Activated B cell treated with CpG ODN at 0.5 μM for 24 hours (primary cell): ENCODE measurements around the gene CTNNA2. TPM values are rescaled to one million over a fixed set of nuclear protein-coding genes. Genes with fewer than 3 reads are reported as not detected.

Experiments used
- ATAC-seq: fragments of 200-7000 bp; cut with Tn5 transposase; one replicate; pipeline ENCODE4 v1.10.0; 2021; ENCODE audit warnings: low read depth, mild to moderate bottlenecking, moderate library complexity
- CTCF ChIA-PET: fragments of 350-600 bp; sonication (Branson Sonifier 250); formaldehyde crosslinking; loops from one replicate; lab custom pipeline; 2021; ENCODE audit warnings: antibody characterized with exemption; lab: Charles Lee
- POLR2A ChIA-PET: fragments of 350-600 bp; sonication (Branson Sonifier 250); formaldehyde crosslinking; loops from one replicate; lab custom pipeline; 2021; ENCODE audit warnings: antibody characterized with exemption; lab: Charles Lee
- DNase-seq: peaks from one replicate; pipeline ENCODE4 v3.0.0; 2022
- H3K27ac Mint-ChIP-seq: one replicate; pipeline ENCODE4 v1.8.0; 2020; ENCODE audit warnings: mixed read lengths
- H3K27me3 Mint-ChIP-seq: one replicate; pipeline ENCODE4 v1.8.0; 2021; ENCODE audit warnings: mixed read lengths
- H3K36me3 Mint-ChIP-seq: one replicate; pipeline ENCODE4 v1.8.0; 2021; ENCODE audit warnings: low read depth, mixed read lengths
- H3K4me1 Mint-ChIP-seq: one replicate; pipeline ENCODE4 v1.8.0; 2021; ENCODE audit warnings: mixed read lengths
- H3K4me3 Mint-ChIP-seq: one replicate; pipeline ENCODE4 v1.8.0; 2020; ENCODE audit warnings: mild to moderate bottlenecking, mixed read lengths
- H3K9me3 Mint-ChIP-seq: one replicate; pipeline ENCODE4 v1.8.0; 2020; ENCODE audit warnings: mixed read lengths
- intact Hi-C: fragments of 100-400 bp; cut with micrococcal nuclease; formaldehyde crosslinking; loops from one replicate; pipeline ENCODE4 v1.15.1; 2024
- total RNA-seq: library from RNA; stranded (reverse); gene quantifications from 2 replicates; pipeline ENCODE4 v1.2.3, GENCODE V29; 2022
- TF ChIP-seq, protein P1 (sequence below): fragments of 200-600 bp; IDR thresholded peaks from one replicate; pipeline ENCODE4 v1.8.0; 2022; ENCODE audit warnings: antibody characterized with exemption, mild to moderate bottlenecking

Gene CTNNA2
- total RNA-seq, 1 donor from 2014 or later, result not detected

DNA sequence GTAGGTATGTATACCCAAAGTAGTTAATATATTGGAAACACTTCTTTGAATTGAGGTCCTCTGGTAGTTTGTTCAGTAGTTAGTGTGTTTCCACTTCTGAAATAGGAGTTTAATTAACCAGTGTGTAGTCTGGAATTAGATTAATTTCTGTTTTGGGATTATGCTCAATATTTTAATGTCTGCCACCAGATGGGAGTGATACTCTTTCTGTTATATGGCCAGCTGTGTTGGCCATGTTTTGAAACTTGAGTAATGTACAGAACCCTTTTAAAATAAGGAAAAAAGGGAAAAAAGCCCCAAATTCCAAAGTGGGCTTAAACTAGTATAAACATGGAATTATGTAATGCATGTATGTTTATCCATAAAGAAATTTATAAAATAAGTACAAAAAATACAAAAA lies 147.7 kb downstream of the CTNNA2 start:
- Mint-ChIP-seq H3K4me1 (no peaks in the 10 kb centered on the region), H3K4me3 (no peak overlapping the region), H3K36me3 (no peaks in the 10 kb centered on the region), H3K27ac (no peak overlapping the region), H3K9me3 (peaks cover 9% of the 10 kb centered on the region), H3K27me3 (no peaks in the 10 kb centered on the region)
- POLR2A ChIA-PET, result no interaction called here
- ATAC-seq (no peak), DNase-seq (no peak)
- TF ChIP-seq, protein P1, sequence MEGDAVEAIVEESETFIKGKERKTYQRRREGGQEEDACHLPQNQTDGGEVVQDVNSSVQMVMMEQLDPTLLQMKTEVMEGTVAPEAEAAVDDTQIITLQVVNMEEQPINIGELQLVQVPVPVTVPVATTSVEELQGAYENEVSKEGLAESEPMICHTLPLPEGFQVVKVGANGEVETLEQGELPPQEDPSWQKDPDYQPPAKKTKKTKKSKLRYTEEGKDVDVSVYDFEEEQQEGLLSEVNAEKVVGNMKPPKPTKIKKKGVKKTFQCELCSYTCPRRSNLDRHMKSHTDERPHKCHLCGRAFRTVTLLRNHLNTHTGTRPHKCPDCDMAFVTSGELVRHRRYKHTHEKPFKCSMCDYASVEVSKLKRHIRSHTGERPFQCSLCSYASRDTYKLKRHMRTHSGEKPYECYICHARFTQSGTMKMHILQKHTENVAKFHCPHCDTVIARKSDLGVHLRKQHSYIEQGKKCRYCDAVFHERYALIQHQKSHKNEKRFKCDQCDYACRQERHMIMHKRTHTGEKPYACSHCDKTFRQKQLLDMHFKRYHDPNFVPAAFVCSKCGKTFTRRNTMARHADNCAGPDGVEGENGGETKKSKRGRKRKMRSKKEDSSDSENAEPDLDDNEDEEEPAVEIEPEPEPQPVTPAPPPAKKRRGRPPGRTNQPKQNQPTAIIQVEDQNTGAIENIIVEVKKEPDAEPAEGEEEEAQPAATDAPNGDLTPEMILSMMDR, result no peak
- intact Hi-C loops, result no loop called here
- CTCF ChIA-PET, result no interaction called here

DNA sequence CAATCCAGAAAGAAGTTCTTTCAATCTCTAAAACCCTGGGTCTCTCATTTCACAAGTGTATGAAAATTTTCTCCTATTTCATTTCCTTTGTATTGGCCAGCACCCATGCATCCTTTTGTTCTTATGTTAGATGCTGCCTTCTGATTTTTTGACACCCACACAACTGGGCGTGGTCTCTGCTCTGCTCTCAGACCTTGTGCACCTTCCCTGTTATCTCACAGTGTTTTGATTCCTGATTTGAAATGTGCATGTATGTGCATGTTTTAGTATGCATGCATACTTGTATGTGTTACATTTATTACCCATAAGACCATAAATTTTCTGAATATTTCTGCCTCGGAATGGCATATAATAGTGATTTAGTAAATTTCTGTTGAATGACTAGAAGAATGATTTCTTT lies 152.2 kb downstream of the CTNNA2 start:
- TF ChIP-seq, protein P1, result no peak
- Mint-ChIP-seq H3K27ac (no peak overlapping the region), H3K27me3 (no peaks in the 10 kb centered on the region), H3K36me3 (no peaks in the 10 kb centered on the region), H3K9me3 (peaks cover 13% of the 10 kb centered on the region), H3K4me1 (no peaks in the 10 kb centered on the region), H3K4me3 (no peak overlapping the region)
- POLR2A ChIA-PET, result no interaction called here
- CTCF ChIA-PET, result no interaction called here
- intact Hi-C loops, result no loop called here
- no peak for ATAC-seq
- DNase-seq, result no peak

DNA sequence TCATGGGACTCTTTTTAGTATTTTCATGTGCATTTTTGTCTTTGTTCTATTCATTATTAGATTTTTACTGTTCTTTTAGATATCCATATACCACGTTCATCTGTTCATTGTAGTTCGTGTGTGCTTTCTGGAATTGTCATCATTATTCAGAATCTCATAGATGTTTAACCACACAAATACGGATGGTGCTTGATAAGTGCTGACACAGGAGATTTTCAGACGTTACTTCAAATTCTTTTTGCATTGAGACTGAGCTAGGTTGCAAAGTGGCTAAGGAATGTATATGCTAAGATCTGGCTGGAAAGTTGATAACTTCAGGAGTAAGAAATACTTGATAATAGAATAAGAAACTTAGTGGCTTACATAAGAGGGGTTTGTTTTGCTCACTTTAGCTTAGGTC lies 153.6 kb downstream of the CTNNA2 start:
- ChIA-PET CTCF (no interaction called here), POLR2A (no interaction called here)
- H3K27me3 Mint-ChIP-seq, result no peaks in the 10 kb centered on the region
- no peaks in the 10 kb centered on the region for H3K36me3 Mint-ChIP-seq
- H3K27ac Mint-ChIP-seq, result no peak overlapping the region
- no peak overlapping the region for H3K4me3 Mint-ChIP-seq
- intact Hi-C loops, result no loop called here
- H3K4me1 Mint-ChIP-seq, result no peaks in the 10 kb centered on the region
- TF ChIP-seq, protein P1, result no peak
- DNase-seq (no peak), ATAC-seq (no peak)
- H3K9me3 Mint-ChIP-seq, result peaks cover 9% of the 10 kb centered on the region

DNA sequence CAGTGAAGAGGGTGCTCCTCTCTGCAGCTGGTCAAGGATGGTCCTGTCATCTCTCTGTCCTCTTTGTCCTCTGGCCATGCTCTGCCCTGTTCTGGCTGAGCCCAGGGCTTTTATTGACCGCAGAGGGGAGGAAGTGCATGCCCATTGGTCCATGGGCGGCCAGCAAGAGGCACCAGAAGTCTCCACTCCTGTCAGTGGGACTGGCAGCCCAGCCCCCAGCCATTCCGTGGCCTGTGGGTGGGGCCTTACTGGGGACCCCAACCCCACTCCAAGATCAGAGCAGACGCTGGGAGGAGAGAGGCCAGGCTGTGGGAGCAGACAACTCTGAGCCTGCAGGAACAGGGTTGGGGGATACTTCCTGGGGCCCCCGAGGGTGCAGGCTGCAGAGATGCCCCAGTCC lies 156.9 kb downstream of the CTNNA2 start:
- TF ChIP-seq, protein P1, result no peak
- intact Hi-C loops, result no loop called here
- no peaks in the 10 kb centered on the region for H3K27me3 Mint-ChIP-seq
- no peak overlapping the region for H3K27ac Mint-ChIP-seq
- ATAC-seq (no peak), DNase-seq (no peak)
- no peak overlapping the region for H3K4me3 Mint-ChIP-seq
- H3K4me1 Mint-ChIP-seq, result no peaks in the 10 kb centered on the region
- ChIA-PET POLR2A (no interaction called here), CTCF (no interaction called here)
- no peaks in the 10 kb centered on the region for H3K36me3 Mint-ChIP-seq
- peaks cover 9% of the 10 kb centered on the region for H3K9me3 Mint-ChIP-seq

DNA sequence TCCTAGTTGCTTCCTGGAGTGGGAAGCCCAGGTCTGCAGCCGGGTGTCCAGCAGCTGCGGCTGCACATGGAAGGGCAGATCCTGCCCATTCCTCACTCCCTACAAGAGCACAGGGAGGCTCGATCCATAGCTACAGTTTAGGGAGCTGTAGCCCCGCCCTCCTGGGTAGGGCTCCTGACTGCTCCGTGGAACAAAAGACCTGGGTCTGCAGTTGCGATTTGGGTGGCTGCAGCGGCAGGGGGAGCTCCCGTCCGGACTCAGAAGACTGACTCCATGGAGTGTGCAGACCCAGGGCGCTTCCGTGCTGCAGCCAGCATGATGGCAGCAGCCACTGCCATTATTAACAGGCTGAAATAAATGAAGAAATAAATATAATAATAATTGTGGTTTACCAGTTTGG lies 157.3 kb downstream of the CTNNA2 start:
- ATAC-seq (no peak), DNase-seq (no peak)
- Mint-ChIP-seq H3K27ac (no peak overlapping the region), H3K4me1 (no peaks in the 10 kb centered on the region), H3K4me3 (no peak overlapping the region), H3K9me3 (peaks cover 5% of the 10 kb centered on the region), H3K27me3 (no peaks in the 10 kb centered on the region), H3K36me3 (no peaks in the 10 kb centered on the region)
- POLR2A ChIA-PET, result no interaction called here
- TF ChIP-seq, protein P1, result no peak
- CTCF ChIA-PET, result no interaction called here
- intact Hi-C loops, result no loop called here
